ENCODE data around the gene USP37.

GRCh38 chr2:218430721-218431120 is 137.4 kb downstream of the USP37 start:
- TF ChIP-seq, protein P1, sequence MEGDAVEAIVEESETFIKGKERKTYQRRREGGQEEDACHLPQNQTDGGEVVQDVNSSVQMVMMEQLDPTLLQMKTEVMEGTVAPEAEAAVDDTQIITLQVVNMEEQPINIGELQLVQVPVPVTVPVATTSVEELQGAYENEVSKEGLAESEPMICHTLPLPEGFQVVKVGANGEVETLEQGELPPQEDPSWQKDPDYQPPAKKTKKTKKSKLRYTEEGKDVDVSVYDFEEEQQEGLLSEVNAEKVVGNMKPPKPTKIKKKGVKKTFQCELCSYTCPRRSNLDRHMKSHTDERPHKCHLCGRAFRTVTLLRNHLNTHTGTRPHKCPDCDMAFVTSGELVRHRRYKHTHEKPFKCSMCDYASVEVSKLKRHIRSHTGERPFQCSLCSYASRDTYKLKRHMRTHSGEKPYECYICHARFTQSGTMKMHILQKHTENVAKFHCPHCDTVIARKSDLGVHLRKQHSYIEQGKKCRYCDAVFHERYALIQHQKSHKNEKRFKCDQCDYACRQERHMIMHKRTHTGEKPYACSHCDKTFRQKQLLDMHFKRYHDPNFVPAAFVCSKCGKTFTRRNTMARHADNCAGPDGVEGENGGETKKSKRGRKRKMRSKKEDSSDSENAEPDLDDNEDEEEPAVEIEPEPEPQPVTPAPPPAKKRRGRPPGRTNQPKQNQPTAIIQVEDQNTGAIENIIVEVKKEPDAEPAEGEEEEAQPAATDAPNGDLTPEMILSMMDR (IDR thresholded peaks at IDR 0.05): no peak
- TF ChIP-seq POLR2A (IDR thresholded peaks at IDR 0.05): no peak

All from vagina (tissue), 2 donors.